Measurements from ENCODE around the gene CETN1.

DNA sequence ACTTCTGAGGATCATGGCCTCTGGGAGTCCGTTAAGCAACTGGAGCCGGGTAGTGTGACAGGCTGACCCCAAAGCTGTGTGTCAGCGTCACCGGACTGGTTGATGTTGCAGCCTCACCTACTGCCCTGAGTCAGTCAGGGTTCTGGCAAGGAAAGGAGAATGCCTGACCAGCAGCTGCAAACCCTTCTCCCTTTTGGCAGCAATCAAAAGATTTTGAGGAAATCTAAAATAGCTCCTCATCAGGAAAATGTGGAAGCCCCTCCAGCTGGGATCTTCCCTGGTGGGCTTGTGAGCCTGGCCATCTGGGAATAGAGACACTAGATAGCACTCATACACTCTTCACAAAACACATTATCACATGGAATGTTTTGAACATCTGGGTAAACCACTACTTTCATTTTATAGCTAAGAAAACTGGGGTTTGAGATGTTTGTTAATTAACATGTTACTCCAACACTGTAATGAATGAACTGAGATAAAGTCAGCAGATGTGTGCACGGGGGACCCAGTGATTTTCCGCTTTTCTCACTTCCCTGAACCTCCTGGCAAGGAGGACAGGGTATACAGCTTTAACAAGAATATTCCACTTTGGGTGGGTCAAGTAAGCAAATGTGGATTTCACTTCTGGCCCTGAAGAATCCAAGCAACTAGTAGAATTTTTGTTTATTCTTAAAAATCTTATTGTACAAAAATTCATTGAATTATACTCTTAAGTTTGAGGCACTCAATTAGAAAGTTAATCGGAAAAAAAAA, 41.3 kb downstream of the CETN1 start:
- no peak for TF ChIP-seq CTCF (IDR thresholded peaks at IDR 0.05; ENCODE audit: borderline replicate concordance, extremely low read depth, low read length, poor library complexity, severe bottlenecking)
- no peak for TF ChIP-seq EZH2 (IDR thresholded peaks at IDR 0.05; ENCODE audit: borderline replicate concordance, low read depth, low read length, severe bottlenecking)
